ENCODE data around the gene STX2.
A peak's percentile ranks its signal among the peaks of the same experiment; 100 is the strongest.
"Not testable (repeated sequence)": the region's sequence is repeated elsewhere in the genome, so short reads cannot be mapped to it uniquely, and the experiment has no call there.

The STX2 gene

GRCh38 chr12:130788515-130788914, 50.5 kb downstream of the STX2 start:
- Histone ChIP-seq H3K27me3 (ENCODE audit: control insufficient read depth, insufficient read depth, low read length) (no peaks in the 10 kb centered on the region), H3K9ac (ENCODE audit: low read depth, low read length) (no peak overlapping the region), H3K36me3 (ENCODE audit: insufficient read depth, low read length) (peaks cover 46% of the 10 kb centered on the region), H3K4me1 (ENCODE audit: control insufficient read depth, insufficient read depth, low read length) (no peaks in the 10 kb centered on the region), H3K4me3 (ENCODE audit: low read length) (no peak overlapping the region), H3K9me3 (replicated peaks; ENCODE audit: low read length) (no peaks in the 10 kb centered on the region), H3K4me2 (ENCODE audit: low read length) (no peak overlapping the region)

GRCh38 chr12:130787445-130788410, 51.3 kb downstream of the STX2 start:
- Histone ChIP-seq H3K9me3 (replicated peaks; ENCODE audit: low read length) (no peaks in the 10 kb centered on the region), H3K9ac (ENCODE audit: low read depth, low read length) (no peak overlapping the region), H3K36me3 (ENCODE audit: insufficient read depth, low read length) (peaks cover 39% of the 10 kb centered on the region), H3K4me3 (ENCODE audit: low read length) (no peak overlapping the region), H3K27me3 (ENCODE audit: control insufficient read depth, insufficient read depth, low read length) (no peaks in the 10 kb centered on the region), H3K4me2 (ENCODE audit: low read length) (no peak overlapping the region), H3K4me1 (ENCODE audit: control insufficient read depth, insufficient read depth, low read length) (no peaks in the 10 kb centered on the region)

- Histone ChIP-seq H3K36me3 (ENCODE audit: insufficient read depth, low read length) (peaks cover 34% of the 10 kb centered on the region), H3K4me2 (ENCODE audit: low read length) (no peak overlapping the region), H3K4me3 (ENCODE audit: low read length) (no peak overlapping the region), H3K27me3 (ENCODE audit: control insufficient read depth, insufficient read depth, low read length) (no peaks in the 10 kb centered on the region), H3K4me1 (ENCODE audit: control insufficient read depth, insufficient read depth, low read length) (no peaks in the 10 kb centered on the region), H3K9me3 (replicated peaks; ENCODE audit: low read length) (no peaks in the 10 kb centered on the region), H3K9ac (ENCODE audit: low read depth, low read length) (no peak overlapping the region)
Measured at GRCh38 chr12:130787041-130787440, 52.0 kb downstream of the STX2 start.

DNA sequence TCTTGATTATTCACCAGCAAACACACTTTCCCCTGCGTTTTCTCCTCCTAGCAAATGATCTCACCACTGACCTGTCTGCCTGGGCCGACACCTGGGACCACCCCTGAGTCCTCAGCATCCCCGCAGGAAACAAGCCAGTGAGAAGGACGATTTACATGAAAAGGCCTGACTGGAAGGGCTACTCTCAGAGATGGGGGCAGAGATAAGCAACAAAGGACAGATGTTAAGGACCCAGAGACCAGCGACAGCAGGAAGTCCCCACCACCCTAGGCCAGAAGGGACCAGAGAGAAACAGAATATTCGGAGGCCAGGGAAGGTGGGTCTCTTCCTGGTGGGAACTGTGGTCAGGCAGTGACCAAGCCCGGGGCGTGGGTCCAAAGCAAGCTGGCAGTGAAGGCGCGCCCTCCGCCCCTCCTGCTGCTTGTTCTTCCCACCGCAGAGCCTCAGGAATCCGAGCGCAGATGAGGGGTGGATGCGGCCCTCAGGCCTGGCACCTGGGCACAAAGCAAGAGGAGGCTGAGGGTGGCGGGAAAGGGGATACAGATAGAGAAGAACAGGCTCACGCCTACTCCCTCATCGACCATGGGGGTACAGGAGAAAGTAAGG, 55.8 kb downstream of the STX2 start:
- H3K4me1 ChIP-seq (ENCODE audit: control insufficient read depth, insufficient read depth, low read length), result no peaks in the 10 kb centered on the region

GRCh38 chr12:130782245-130782644, 56.8 kb downstream of the STX2 start:
- not testable (repeated sequence) for H3K9me3 ChIP-seq (replicated peaks; ENCODE audit: low read length); H3K9ac ChIP-seq (ENCODE audit: low read depth, low read length)

More for the DNA sequence above, 55.8 kb downstream of the STX2 start:
- Histone ChIP-seq H3K4me3 (ENCODE audit: low read length) (no peak overlapping the region), H3K9ac (ENCODE audit: low read depth, low read length) (no peak overlapping the region), H3K4me2 (ENCODE audit: low read length) (no peak overlapping the region), H3K9me3 (replicated peaks; ENCODE audit: low read length) (no peaks in the 10 kb centered on the region), H3K27me3 (ENCODE audit: control insufficient read depth, insufficient read depth, low read length) (no peaks in the 10 kb centered on the region), H3K36me3 (ENCODE audit: insufficient read depth, low read length) (peaks cover 24% of the 10 kb centered on the region)

GRCh38 chr12:130780880-130781575, 58.0 kb downstream of the STX2 start:
- H3K9me3 ChIP-seq (replicated peaks; ENCODE audit: low read length), result no peaks in the 10 kb centered on the region
- H3K4me3 ChIP-seq (ENCODE audit: low read length), result no peak overlapping the region
- peaks cover 10% of the 10 kb centered on the region for H3K4me1 ChIP-seq (ENCODE audit: control insufficient read depth, insufficient read depth, low read length)
- peaks cover 20% of the 10 kb centered on the region for H3K36me3 ChIP-seq (ENCODE audit: insufficient read depth, low read length)
- H3K9ac ChIP-seq (ENCODE audit: low read depth, low read length), result no peak overlapping the region
- no peaks in the 10 kb centered on the region for H3K27me3 ChIP-seq (ENCODE audit: control insufficient read depth, insufficient read depth, low read length)
- no peak overlapping the region for H3K4me2 ChIP-seq (ENCODE audit: low read length)

More at GRCh38 chr12:130782245-130782644, 56.8 kb downstream of the STX2 start:
- not testable (repeated sequence) for H3K4me2 ChIP-seq (ENCODE audit: low read length); H3K27me3 ChIP-seq (ENCODE audit: control insufficient read depth, insufficient read depth, low read length); H3K4me3 ChIP-seq (ENCODE audit: low read length); H3K4me1 ChIP-seq (ENCODE audit: control insufficient read depth, insufficient read depth, low read length)
- H3K36me3 ChIP-seq (ENCODE audit: insufficient read depth, low read length), result peaks cover 20% of the 10 kb centered on the region

GRCh38 chr12:130780325-130780724, 58.7 kb downstream of the STX2 start:
- no peak overlapping the region for H3K9ac ChIP-seq (ENCODE audit: low read depth, low read length)
- peaks cover 20% of the 10 kb centered on the region for H3K36me3 ChIP-seq (ENCODE audit: insufficient read depth, low read length)
- no peak overlapping the region for H3K4me3 ChIP-seq (ENCODE audit: low read length)

GRCh38 chr12:130778776-130779175, 60.3 kb downstream of the STX2 start:
- Histone ChIP-seq H3K4me3 (ENCODE audit: low read length) (no peak overlapping the region), H3K4me2 (ENCODE audit: low read length) (no peak overlapping the region), H3K36me3 (ENCODE audit: insufficient read depth, low read length) (peaks cover 14% of the 10 kb centered on the region), H3K9ac (ENCODE audit: low read depth, low read length) (no peak overlapping the region), H3K9me3 (replicated peaks; ENCODE audit: low read length) (no peaks in the 10 kb centered on the region), H3K4me1 (ENCODE audit: control insufficient read depth, insufficient read depth, low read length) (peaks cover 17% of the 10 kb centered on the region), H3K27me3 (ENCODE audit: control insufficient read depth, insufficient read depth, low read length) (no peaks in the 10 kb centered on the region)

More at GRCh38 chr12:130780325-130780724, 58.7 kb downstream of the STX2 start:
- peaks cover 17% of the 10 kb centered on the region for H3K4me1 ChIP-seq (ENCODE audit: control insufficient read depth, insufficient read depth, low read length)
- H3K4me2 ChIP-seq (ENCODE audit: low read length), result no peak overlapping the region
- H3K27me3 ChIP-seq (ENCODE audit: control insufficient read depth, insufficient read depth, low read length), result no peaks in the 10 kb centered on the region
- H3K9me3 ChIP-seq (replicated peaks; ENCODE audit: low read length), result no peaks in the 10 kb centered on the region

GRCh38 chr12:130776857-130777339, 62.2 kb downstream of the STX2 start:
- H3K4me2 ChIP-seq (ENCODE audit: low read length), result peak overlapping the region; percentile 85
- H3K27me3 ChIP-seq (ENCODE audit: control insufficient read depth, insufficient read depth, low read length), result no peaks in the 10 kb centered on the region
- H3K9me3 ChIP-seq (replicated peaks; ENCODE audit: low read length), result no peaks in the 10 kb centered on the region
- no peak overlapping the region for H3K9ac ChIP-seq (ENCODE audit: low read depth, low read length)
- H3K4me3 ChIP-seq (ENCODE audit: low read length), result peak overlapping the region; percentile 64
- H3K36me3 ChIP-seq (ENCODE audit: insufficient read depth, low read length), result peaks cover 11% of the 10 kb centered on the region
- peaks cover 17% of the 10 kb centered on the region for H3K4me1 ChIP-seq (ENCODE audit: control insufficient read depth, insufficient read depth, low read length)

DNA sequence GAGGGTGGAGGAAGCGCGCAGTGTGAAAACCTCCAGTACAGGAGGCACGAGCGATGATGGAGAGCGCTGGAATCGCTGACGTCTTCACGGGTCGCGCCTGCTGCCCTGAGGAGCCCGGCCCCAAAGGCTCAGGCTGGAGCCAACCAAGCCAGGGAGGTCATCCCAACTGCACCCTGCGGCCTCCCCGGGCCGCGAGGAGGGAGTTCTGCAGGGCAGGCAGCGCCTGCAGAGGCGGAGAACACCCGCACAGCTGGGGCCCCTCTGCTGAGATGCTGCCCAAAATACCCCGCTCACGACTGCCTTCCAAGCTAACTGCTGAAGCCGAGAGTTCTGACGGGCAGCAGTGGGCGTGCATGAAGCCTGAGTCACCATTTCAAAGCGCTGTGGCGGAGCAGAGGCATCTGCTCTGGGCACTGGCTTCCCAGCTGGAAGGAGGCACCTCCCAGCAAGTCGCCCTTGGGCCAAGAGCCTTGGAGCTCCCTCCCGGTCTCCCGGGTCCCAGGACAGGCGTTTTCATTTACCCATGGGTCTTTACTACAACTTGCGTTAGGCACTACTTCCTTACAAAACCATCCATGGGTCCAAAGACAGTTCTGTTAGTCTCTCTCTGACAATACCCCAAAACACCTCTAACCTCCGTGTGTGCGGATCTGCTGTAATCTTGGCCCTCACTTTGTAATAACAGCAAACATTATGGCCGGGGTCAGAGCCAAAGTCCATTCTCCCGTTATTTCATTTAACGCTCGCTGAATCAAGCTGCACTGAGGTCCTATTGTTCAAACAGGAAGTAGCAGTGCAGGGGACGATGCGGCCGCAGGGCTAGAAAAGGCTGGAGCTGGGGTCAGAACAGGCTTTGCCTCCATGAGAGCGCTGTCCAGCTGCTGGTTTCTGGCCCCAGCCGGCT, 62.8 kb downstream of the STX2 start:
- Histone ChIP-seq H3K4me3 (ENCODE audit: low read length) (peak overlapping the region; percentile 64), H3K36me3 (ENCODE audit: insufficient read depth, low read length) (peaks cover 11% of the 10 kb centered on the region), H3K4me2 (ENCODE audit: low read length) (peak overlapping the region; percentile 85), H3K9me3 (replicated peaks; ENCODE audit: low read length) (no peaks in the 10 kb centered on the region), H3K9ac (ENCODE audit: low read depth, low read length) (peak overlapping the region; percentile 18), H3K27me3 (ENCODE audit: control insufficient read depth, insufficient read depth, low read length) (no peaks in the 10 kb centered on the region), H3K4me1 (ENCODE audit: control insufficient read depth, insufficient read depth, low read length) (peaks cover 17% of the 10 kb centered on the region)
